Fibroblast of lung (primary cell): ENCODE data around the gene ZFR2. TPM values are rescaled to one million over a fixed set of nuclear protein-coding genes. Genes with fewer than 3 reads are reported as not detected.

Experiments used
- DNase-seq, 2 donors: peaks; one replicate each; pipeline versions ENCODE4 v3.0.0 to v3.0.0-alpha.2; 2010; ENCODE audit warnings: low read depth in 2 of 2
- H2AFZ ChIP-seq: 2 replicates; pipeline ENCODE4 v1.5.1; 2012; ENCODE audit warnings: low read length, control low read depth, inconsistent platforms
- H3K27ac ChIP-seq: 2 replicates; pipeline ENCODE4 v1.5.1; 2011; ENCODE audit warnings: low read length, control low read depth; ENCODE audit not compliant: insufficient read depth
- H3K27me3 ChIP-seq: 2 replicates; pipeline ENCODE4 v1.5.1; 2011; ENCODE audit warnings: mild to moderate bottlenecking, low read length; ENCODE audit not compliant: control insufficient read depth, insufficient read depth
- H3K36me3 ChIP-seq: 2 replicates; pipeline ENCODE4 v1.5.1; 2011; ENCODE audit warnings: low read length; ENCODE audit not compliant: control insufficient read depth, insufficient read depth
- H3K4me1 ChIP-seq: 2 replicates; pipeline ENCODE4 v1.5.1; 2011; ENCODE audit warnings: low read length; ENCODE audit not compliant: control insufficient read depth, insufficient read depth; ENCODE audit errors: extremely low read depth
- H3K4me2 ChIP-seq: 2 replicates; pipeline ENCODE4 v1.5.1; 2011; ENCODE audit warnings: low read length, control low read depth; ENCODE audit not compliant: insufficient read depth; ENCODE audit errors: extremely low read depth
- H3K4me3 ChIP-seq, 4 experiments: fragments of 200-600 bp in 1 of 4; sonication (generic) in 1 of 4; replicated peaks in 1 of 4; 2 replicates each; pipeline ENCODE4 v1.5.1; 2011 to 2016; ENCODE audit warnings: low read length in 4 of 4, low read depth in 3 of 4, mild to moderate bottlenecking in 3 of 4, control low read depth in 2 of 4, inconsistent platforms in 1 of 4, mixed read lengths in 1 of 4; ENCODE audit not compliant: insufficient read depth in 1 of 4; ENCODE audit errors: control extremely low read depth in 1 of 4
- H3K79me2 ChIP-seq: 2 replicates; pipeline ENCODE4 v1.5.1; 2012; ENCODE audit warnings: mild to moderate bottlenecking, low read length, inconsistent platforms; ENCODE audit not compliant: control insufficient read depth, insufficient read depth
- H3K9ac ChIP-seq: 2 replicates; pipeline ENCODE4 v1.5.1; 2011; ENCODE audit warnings: mild to moderate bottlenecking, low read length, control low read depth; ENCODE audit not compliant: insufficient read depth
- H3K9me3 ChIP-seq: 2 replicates; pipeline ENCODE4 v1.5.1; 2012; ENCODE audit warnings: low read depth, low read length; ENCODE audit not compliant: control insufficient read depth, insufficient read depth
- H4K20me1 ChIP-seq: 2 replicates; pipeline ENCODE4 v1.5.1; 2011; ENCODE audit warnings: low read length; ENCODE audit not compliant: control insufficient read depth, insufficient read depth; ENCODE audit errors: extremely low read depth
- EZH2 ChIP-seq: IDR thresholded peaks from 2 replicates; pipeline ENCODE4 v1.5.1; 2012; ENCODE audit warnings: low read length, control low read depth, mild to moderate bottlenecking; ENCODE audit errors: missing control alignments
- polyA plus RNA-seq, 2 donors: library from polyadenylated mRNA; depleted of rRNA in 1 of 2; stranded (reverse) in 1 of 2; unstranded in 1 of 2; fragments of >200 nt; gene quantifications; 2 replicates each; pipeline ENCODE4 v1.2.1, GENCODE V29; 2011 to 2012; ENCODE audit warnings: missing spikeins in 1 of 2
- total RNA-seq: library from RNA; depleted of rRNA; stranded (reverse); fragments of >200 nt; gene quantifications from 2 replicates; pipeline ENCODE4 v1.2.1, GENCODE V29; 2014
- TF ChIP-seq, protein P1 (sequence below), 2 donors: IDR thresholded peaks in 1 of 2; conservative IDR thresholded peaks in 1 of 2; 1 replicate in 1 of 2; 2 replicates in 1 of 2; pipeline ENCODE4 v1.5.1; 2011 to 2012; ENCODE audit warnings: low read length in 2 of 2, control low read depth in 1 of 2, inconsistent platforms in 1 of 2, low read depth in 1 of 2, mild to moderate bottlenecking in 1 of 2

ZFR2 gene
- total and polyA plus RNA-seq, 2 donors (not counting 1 experiment from before 2014, with no cell fraction given): not detected

DNA sequence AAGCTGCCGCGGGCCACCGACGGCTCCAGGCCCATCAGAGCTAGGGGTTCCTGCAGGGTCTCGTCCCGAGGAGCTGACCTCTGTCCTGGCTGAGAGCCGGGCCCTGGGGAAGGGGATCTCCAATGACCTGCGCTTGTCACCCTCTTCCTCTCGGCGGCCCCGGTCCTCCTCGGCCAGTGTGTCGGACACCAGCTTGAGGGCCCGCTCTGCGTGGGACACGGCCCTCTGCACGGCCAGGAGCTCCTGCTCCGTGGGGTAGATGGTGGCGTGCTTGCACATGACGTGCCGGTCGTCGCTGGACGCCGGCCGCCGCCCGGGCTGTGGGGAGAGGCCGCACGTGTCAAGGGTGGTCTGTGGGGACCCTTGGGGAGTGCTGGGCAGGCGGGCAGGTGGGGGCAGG, 49.9 kb downstream of the ZFR2 start:
- Histone ChIP-seq H2AFZ (no peak overlapping the region), H3K4me3 (no peak overlapping the region), H3K9me3 (no peaks in the 10 kb centered on the region), H3K36me3 (no peaks in the 10 kb centered on the region), H3K4me2 (no peak overlapping the region), H4K20me1 (no peaks in the 10 kb centered on the region), H3K27me3 (no peaks in the 10 kb centered on the region), H3K4me1 (no peaks in the 10 kb centered on the region), H3K79me2 (no peaks in the 10 kb centered on the region), H3K9ac (no peak overlapping the region), H3K27ac (no peak overlapping the region)
- no peak for DNase-seq
- no peak for TF ChIP-seq EZH2
- TF ChIP-seq, protein P1, sequence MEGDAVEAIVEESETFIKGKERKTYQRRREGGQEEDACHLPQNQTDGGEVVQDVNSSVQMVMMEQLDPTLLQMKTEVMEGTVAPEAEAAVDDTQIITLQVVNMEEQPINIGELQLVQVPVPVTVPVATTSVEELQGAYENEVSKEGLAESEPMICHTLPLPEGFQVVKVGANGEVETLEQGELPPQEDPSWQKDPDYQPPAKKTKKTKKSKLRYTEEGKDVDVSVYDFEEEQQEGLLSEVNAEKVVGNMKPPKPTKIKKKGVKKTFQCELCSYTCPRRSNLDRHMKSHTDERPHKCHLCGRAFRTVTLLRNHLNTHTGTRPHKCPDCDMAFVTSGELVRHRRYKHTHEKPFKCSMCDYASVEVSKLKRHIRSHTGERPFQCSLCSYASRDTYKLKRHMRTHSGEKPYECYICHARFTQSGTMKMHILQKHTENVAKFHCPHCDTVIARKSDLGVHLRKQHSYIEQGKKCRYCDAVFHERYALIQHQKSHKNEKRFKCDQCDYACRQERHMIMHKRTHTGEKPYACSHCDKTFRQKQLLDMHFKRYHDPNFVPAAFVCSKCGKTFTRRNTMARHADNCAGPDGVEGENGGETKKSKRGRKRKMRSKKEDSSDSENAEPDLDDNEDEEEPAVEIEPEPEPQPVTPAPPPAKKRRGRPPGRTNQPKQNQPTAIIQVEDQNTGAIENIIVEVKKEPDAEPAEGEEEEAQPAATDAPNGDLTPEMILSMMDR (conservative IDR thresholded peaks at IDR 0.05 in 1 of 2, IDR thresholded peaks at IDR 0.05 in 1 of 2; ENCODE audit: low read depth in 1 of 2, low read length in 2 of 2): no peak

DNA sequence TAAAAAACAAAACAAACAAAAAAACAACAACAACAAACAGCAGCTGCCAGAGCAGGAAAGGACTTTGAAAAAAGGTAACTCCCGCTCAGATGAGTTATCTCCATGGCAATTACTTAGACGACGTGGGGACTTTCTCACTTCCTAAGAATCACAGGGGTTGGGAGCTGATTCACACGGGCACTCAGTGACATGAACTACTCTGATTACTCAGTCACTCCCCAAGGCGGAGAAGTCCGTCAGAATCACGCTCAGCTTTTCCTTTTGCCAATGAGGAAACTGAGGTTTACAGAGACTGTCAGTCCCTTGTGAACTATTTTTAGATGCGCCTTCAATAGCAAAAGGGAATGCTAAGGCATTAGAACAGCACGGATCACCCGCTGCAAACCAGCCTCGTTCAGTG, 50.4 kb downstream of the ZFR2 start:
- H3K36me3 ChIP-seq: no peaks in the 10 kb centered on the region
- TF ChIP-seq EZH2: no peak
- TF ChIP-seq, protein P1 (conservative IDR thresholded peaks at IDR 0.05 in 1 of 2, IDR thresholded peaks at IDR 0.05 in 1 of 2; ENCODE audit: low read depth in 1 of 2, low read length in 2 of 2): no peak
- no peak overlapping the region for H3K4me2 ChIP-seq
- H3K9ac ChIP-seq: no peak overlapping the region
- peak in 1 of 2 donors; percentile 47 for DNase-seq
- H3K4me3 ChIP-seq: no peak overlapping the region
- H3K27ac ChIP-seq: no peak overlapping the region
- no peaks in the 10 kb centered on the region for H3K4me1 ChIP-seq
- no peaks in the 10 kb centered on the region for H3K9me3 ChIP-seq
- H3K79me2 ChIP-seq: no peaks in the 10 kb centered on the region
- H4K20me1 ChIP-seq: no peaks in the 10 kb centered on the region
- H3K27me3 ChIP-seq: no peaks in the 10 kb centered on the region
- H2AFZ ChIP-seq: no peak overlapping the region

DNA sequence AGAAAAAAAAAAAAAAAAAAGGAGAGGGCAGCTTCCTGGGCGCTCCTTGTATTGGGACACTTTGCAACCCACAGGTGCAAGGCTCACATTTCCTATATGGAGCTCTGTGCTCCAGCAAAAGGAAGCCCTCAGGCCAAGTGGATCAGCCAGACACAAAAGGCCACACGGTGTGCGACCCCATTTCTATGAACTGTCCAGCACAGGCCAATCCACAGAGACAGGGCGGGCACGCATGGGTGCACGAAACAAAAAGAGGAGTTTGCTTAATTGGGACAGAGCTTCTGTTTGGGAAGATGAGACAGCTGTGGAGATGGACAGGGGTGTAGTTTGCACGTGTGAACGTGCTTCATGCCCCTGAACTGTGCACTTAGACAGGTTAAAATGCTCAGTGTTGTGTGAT, 51.1 kb downstream of the ZFR2 start:
- Histone ChIP-seq H3K27me3 (no peaks in the 10 kb centered on the region), H4K20me1 (no peaks in the 10 kb centered on the region), H2AFZ (no peak overlapping the region), H3K36me3 (no peaks in the 10 kb centered on the region), H3K9ac (no peak overlapping the region), H3K4me3 (no peak overlapping the region), H3K27ac (no peak overlapping the region), H3K4me1 (no peaks in the 10 kb centered on the region), H3K9me3 (no peaks in the 10 kb centered on the region), H3K79me2 (no peaks in the 10 kb centered on the region), H3K4me2 (no peak overlapping the region)
- TF ChIP-seq, protein P1 (conservative IDR thresholded peaks at IDR 0.05 in 1 of 2, IDR thresholded peaks at IDR 0.05 in 1 of 2; ENCODE audit: low read depth in 1 of 2, low read length in 2 of 2): no peak
- no peak for TF ChIP-seq EZH2
- DNase-seq: no peak
